Measurements from ENCODE around the gene MAML3.

- TF ChIP-seq CTCF (IDR thresholded peaks at IDR 0.05) (no peak), POLR2A (IDR thresholded peaks at IDR 0.05) (no peak)
These were observed 23.3 kb downstream of the MAML3 start for GRCh38 chr4:140130677-140131076.
